OCI-LY1 (cell line): ENCODE results near the gene PPFIA1.
"Not testable (repeated sequence)": the region's sequence is repeated elsewhere in the genome, so short reads cannot be mapped to it uniquely, and the experiment has no call there.

ENCODE experiments used
- H2AFZ ChIP-seq: fragments of 200-600 bp; sonication (generic), shearing (Covaris generic); 2 replicates; pipeline ENCODE4 v1.6.0; 2014; ENCODE audit warnings: antibody characterized with exemption, mild to moderate bottlenecking, low read length
- H3F3A ChIP-seq: fragments of 200-600 bp; sonication (generic), shearing (Covaris generic); 2 replicates; pipeline ENCODE4 v1.6.0; 2014; ENCODE audit warnings: mild to moderate bottlenecking, antibody characterized with exemption, low read length, moderate library complexity; ENCODE audit not compliant: insufficient read depth
- H3K27ac ChIP-seq: fragments of 200-600 bp; sonication (generic); 2 replicates; pipeline ENCODE4 v1.5.1; 2014; ENCODE audit warnings: low read length, mixed run types, mild to moderate bottlenecking, low read depth; ENCODE audit not compliant: poor library complexity, severe bottlenecking
- H3K27me3 ChIP-seq: fragments of 200-600 bp; sonication (generic); 2 replicates; pipeline ENCODE4 v1.6.0; 2014; ENCODE audit warnings: antibody characterized with exemption, mild to moderate bottlenecking, low read length, moderate library complexity; ENCODE audit not compliant: insufficient read depth
- H3K36me3 ChIP-seq: fragments of 200-600 bp; sonication (generic); 2 replicates; pipeline ENCODE4 v1.6.1; 2014; ENCODE audit warnings: mild to moderate bottlenecking, antibody characterized with exemption, low read length, moderate library complexity, mixed read lengths; ENCODE audit not compliant: insufficient read depth
- H3K4me1 ChIP-seq: fragments of 200-600 bp; sonication (generic); 2 replicates; pipeline ENCODE4 v1.5.1; 2014; ENCODE audit warnings: mild to moderate bottlenecking, low read length, moderate library complexity; ENCODE audit not compliant: insufficient read depth, severe bottlenecking
- H3K4me2 ChIP-seq: fragments of 200-600 bp; sonication (generic), shearing (Covaris generic); 2 replicates; pipeline ENCODE4 v1.6.1; 2014; ENCODE audit warnings: low read length
- H3K4me3 ChIP-seq: fragments of 200-600 bp; sonication (generic); 2 replicates; pipeline ENCODE4 v1.5.1; 2014; ENCODE audit warnings: low read length, low read depth, mild to moderate bottlenecking, mixed read lengths; ENCODE audit not compliant: poor library complexity, severe bottlenecking
- H3K79me2 ChIP-seq: fragments of 200-600 bp; shearing (Covaris generic); 2 replicates; pipeline ENCODE4 v1.6.1; 2016; ENCODE audit warnings: mixed run types, low read length, mixed read lengths; ENCODE audit not compliant: insufficient read depth
- H3K9ac ChIP-seq: fragments of 200-600 bp; sonication (generic), shearing (Covaris generic); 2 replicates; pipeline ENCODE4 v1.6.1; 2014; ENCODE audit warnings: mild to moderate bottlenecking, low read length, mixed read lengths
- H3K9me2 ChIP-seq: fragments of 200-600 bp; sonication (generic), shearing (Covaris generic); 2 replicates; pipeline ENCODE4 v1.6.1; 2014; ENCODE audit warnings: low read depth, mild to moderate bottlenecking, low read length, mixed read lengths
- H3K9me3 ChIP-seq: fragments of 200-600 bp; shearing (Covaris generic); 2 replicates; pipeline ENCODE4 v1.6.1; 2014; ENCODE audit warnings: low read length, mixed read lengths
- H4K20me1 ChIP-seq: fragments of 200-600 bp; sonication (generic), shearing (Covaris generic); 2 replicates; pipeline ENCODE4 v1.6.0; 2016; ENCODE audit warnings: mild to moderate bottlenecking, low read length; ENCODE audit not compliant: insufficient read depth
- CTCF ChIP-seq: fragments of 200-600 bp; sonication (generic), shearing (Covaris generic); IDR thresholded peaks from 2 replicates; pipeline ENCODE4 v1.5.1; 2017; ENCODE audit warnings: mild to moderate bottlenecking, antibody characterized with exemption, low read length, moderate library complexity, mixed read lengths
- EZH2 ChIP-seq: fragments of 200-600 bp; sonication (generic), shearing (Covaris generic); IDR thresholded peaks from 2 replicates; pipeline ENCODE4 v1.8.0; 2017; ENCODE audit warnings: borderline replicate concordance, mixed run types, mild to moderate bottlenecking, antibody characterized with exemption, low read length, moderate library complexity, mixed read lengths

PPFIA1 gene

DNA sequence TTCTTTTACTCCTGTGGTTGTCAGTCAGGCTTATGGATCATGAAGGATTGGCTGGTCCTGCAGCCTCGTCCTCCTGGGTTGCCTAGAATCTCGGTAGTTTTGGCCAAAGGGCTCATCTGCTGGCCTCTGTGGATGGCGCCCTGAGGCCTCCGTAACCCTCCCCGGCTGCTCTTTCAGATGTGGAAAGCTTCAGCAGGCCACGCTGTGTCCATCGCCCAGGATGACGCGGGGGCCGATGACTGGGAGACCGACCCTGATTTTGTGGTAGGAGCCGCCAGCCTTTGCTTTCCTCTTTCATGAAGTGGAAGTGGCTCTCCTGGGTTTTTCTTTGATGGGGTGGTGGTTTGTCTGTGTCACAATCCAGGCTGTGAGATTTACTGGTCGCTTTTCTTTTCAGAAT is 136.6 kb downstream of the PPFIA1 start:
- no peak for TF ChIP-seq EZH2
- TF ChIP-seq CTCF: no peak
- no peaks in the 10 kb centered on the region for H3K4me1 ChIP-seq
- H3K4me2 ChIP-seq: no peak overlapping the region
- no peaks in the 10 kb centered on the region for H4K20me1 ChIP-seq
- H3F3A ChIP-seq: no peaks in the 10 kb centered on the region
- no peaks in the 10 kb centered on the region for H3K9me3 ChIP-seq
- H3K9ac ChIP-seq: no peak overlapping the region
- no peaks in the 10 kb centered on the region for H3K36me3 ChIP-seq
- H3K4me3 ChIP-seq: no peak overlapping the region
- H3K79me2 ChIP-seq: no peaks in the 10 kb centered on the region
- H2AFZ ChIP-seq: no peak overlapping the region
- peaks cover 6% of the 10 kb centered on the region; the same call in 1 of the 2 replicates for H3K27me3 ChIP-seq
- no peaks in the 10 kb centered on the region for H3K9me2 ChIP-seq
- H3K27ac ChIP-seq: no peak overlapping the region

DNA sequence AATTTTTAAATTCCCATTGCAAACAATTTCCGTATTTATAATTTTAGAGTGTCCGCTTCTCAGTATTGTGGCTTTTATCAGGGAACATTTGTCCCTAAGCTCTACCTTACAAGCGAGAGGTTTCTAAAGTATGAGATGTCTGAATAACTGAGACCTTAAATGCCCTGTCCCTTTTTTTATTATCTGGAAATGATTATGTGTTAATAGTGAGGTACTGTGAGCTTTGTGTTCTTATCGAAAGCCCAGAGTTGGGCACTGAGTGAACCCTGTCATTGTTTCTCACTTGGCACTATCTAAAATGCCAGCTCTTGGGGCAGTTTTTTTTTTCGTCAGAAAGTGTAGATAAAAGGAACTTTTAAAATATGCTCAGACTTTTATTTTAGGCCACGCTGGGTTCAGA is 137.3 kb downstream of the PPFIA1 start:
- Histone ChIP-seq H3K36me3 (no peaks in the 10 kb centered on the region), H4K20me1 (no peaks in the 10 kb centered on the region), H3F3A (no peaks in the 10 kb centered on the region), H3K9ac (no peak overlapping the region), H3K9me2 (no peaks in the 10 kb centered on the region), H3K4me2 (no peak overlapping the region), H2AFZ (no peak overlapping the region), H3K27me3 (peaks cover 6% of the 10 kb centered on the region; the same call in 1 of the 2 replicates), H3K4me1 (no peaks in the 10 kb centered on the region), H3K79me2 (no peaks in the 10 kb centered on the region), H3K4me3 (no peak overlapping the region), H3K27ac (no peak overlapping the region), H3K9me3 (no peaks in the 10 kb centered on the region)
- TF ChIP-seq EZH2: no peak
- no peak for TF ChIP-seq CTCF

DNA sequence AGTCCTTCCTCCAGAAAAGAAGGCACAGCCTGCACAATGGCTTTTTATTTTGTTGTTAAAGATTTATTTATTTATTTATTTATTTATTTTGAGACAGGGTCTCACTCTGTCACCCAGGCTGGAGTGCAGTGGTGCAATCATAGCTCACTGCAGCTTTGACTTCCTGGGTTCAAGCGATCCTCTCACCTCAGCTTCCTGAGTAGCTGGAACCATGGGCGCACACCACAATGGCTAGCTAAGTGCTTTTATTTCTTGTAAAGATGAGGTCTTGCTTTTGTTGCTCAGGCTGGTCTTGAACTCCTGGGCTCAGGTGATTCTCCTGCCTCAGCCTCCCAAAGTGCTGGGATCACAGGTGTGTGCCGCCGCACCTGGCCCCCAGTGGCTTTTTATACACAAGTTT is 137.8 kb downstream of the PPFIA1 start:
- H3K27me3 ChIP-seq, H3K9me2 ChIP-seq, H4K20me1 ChIP-seq, H3K36me3 ChIP-seq, H2AFZ ChIP-seq, H3F3A ChIP-seq, H3K4me1 ChIP-seq, H3K4me3 ChIP-seq, H3K9ac ChIP-seq, H3K79me2 ChIP-seq, H3K27ac ChIP-seq, H3K4me2 ChIP-seq, H3K9me3 ChIP-seq: not testable (repeated sequence)

GRCh38 chr11:70409437-70409836 is 138.9 kb downstream of the PPFIA1 start:
- H3K4me1 ChIP-seq: no peaks in the 10 kb centered on the region
- no peak overlapping the region for H2AFZ ChIP-seq
- no peaks in the 10 kb centered on the region for H3K36me3 ChIP-seq
- no peaks in the 10 kb centered on the region for H3K9me2 ChIP-seq
- H3K4me2 ChIP-seq: no peak overlapping the region
- H4K20me1 ChIP-seq: no peaks in the 10 kb centered on the region
- no peaks in the 10 kb centered on the region for H3K79me2 ChIP-seq
- H3K27ac ChIP-seq: no peak overlapping the region
- H3K9ac ChIP-seq: no peak overlapping the region
- peaks cover 6% of the 10 kb centered on the region; the same call in 1 of the 2 replicates for H3K27me3 ChIP-seq
- TF ChIP-seq CTCF (no peak), EZH2 (no peak)
- H3K9me3 ChIP-seq: no peaks in the 10 kb centered on the region
- H3K4me3 ChIP-seq: no peak overlapping the region
- no peaks in the 10 kb centered on the region for H3F3A ChIP-seq
